Ishikawa (cell line): ENCODE data around the gene RTL5.

Experiments
- CEBPB ChIP-seq: IDR thresholded peaks from 2 replicates; pipeline ENCODE4 v1.6.1; 2012
- CREB1 ChIP-seq: IDR thresholded peaks from 2 replicates; pipeline ENCODE4 v1.6.1; 2012; ENCODE audit warnings: low read depth
- EGR1 ChIP-seq: IDR thresholded peaks from 2 replicates; pipeline ENCODE4 v1.6.1; 2012
- EP300 ChIP-seq: IDR thresholded peaks from 2 replicates; pipeline ENCODE4 v1.6.1; 2012; ENCODE audit warnings: borderline replicate concordance
- FOXM1 ChIP-seq: IDR thresholded peaks from 2 replicates; pipeline ENCODE4 v1.6.1; 2012; ENCODE audit warnings: low read depth, borderline replicate concordance
- MAX ChIP-seq: IDR thresholded peaks from 2 replicates; pipeline ENCODE4 v1.6.1; 2012
- NFIC ChIP-seq: IDR thresholded peaks from 2 replicates; pipeline ENCODE4 v1.6.1; 2012
- RAD21 ChIP-seq: IDR thresholded peaks from 2 replicates; pipeline ENCODE4 v1.6.1; 2012; ENCODE audit warnings: low read depth
- REST ChIP-seq: IDR thresholded peaks from 2 replicates; pipeline ENCODE4 v1.6.1; 2012; ENCODE audit warnings: low read depth, mild to moderate bottlenecking
- TAF1 ChIP-seq: IDR thresholded peaks from 2 replicates; pipeline ENCODE4 v1.6.1; 2012; ENCODE audit warnings: low read depth, mild to moderate bottlenecking
- TCF12 ChIP-seq: IDR thresholded peaks from 2 replicates; pipeline ENCODE4 v1.6.1; 2012; ENCODE audit warnings: low read depth
- TEAD4 ChIP-seq: IDR thresholded peaks from 2 replicates; pipeline ENCODE4 v1.6.1; 2012
- USF1 ChIP-seq: IDR thresholded peaks from 2 replicates; pipeline ENCODE4 v1.6.1; 2012
- YY1 ChIP-seq: IDR thresholded peaks from 2 replicates; pipeline ENCODE4 v1.6.1; 2012; ENCODE audit warnings: low read depth
- ZBTB7A ChIP-seq: IDR thresholded peaks from 2 replicates; pipeline ENCODE4 v1.6.1; 2012; ENCODE audit warnings: low read depth

RTL5 gene

GRCh38 chrX:72142094-72142793, 10.5 kb upstream of the RTL5 start:
- TF ChIP-seq CREB1, result no peak
- TF ChIP-seq YY1, result no peak
- no peak for TF ChIP-seq EP300
- TF ChIP-seq TCF12, result no peak
- TF ChIP-seq CEBPB, result no peak
- TF ChIP-seq EGR1, result no peak
- no peak for TF ChIP-seq TAF1
- no peak for TF ChIP-seq NFIC
- TF ChIP-seq REST, result no peak
- no peak for TF ChIP-seq RAD21

GRCh38 chrX:72141372-72142004, 9.8 kb upstream of the RTL5 start:
- TF ChIP-seq MAX (no peak), TAF1 (no peak), YY1 (no peak), USF1 (no peak), EGR1 (no peak), CREB1 (no peak), NFIC (no peak)

- TF ChIP-seq TCF12 (no peak), NFIC (no peak), CREB1 (no peak), RAD21 (no peak), EP300 (no peak), MAX (no peak), REST (no peak), FOXM1 (no peak)
These were observed 7.8 kb upstream of the RTL5 start for GRCh38 chrX:72139538-72139937.

- no peak for TF ChIP-seq NFIC
- no peak for TF ChIP-seq TCF12
- TF ChIP-seq ZBTB7A, result no peak
- TF ChIP-seq EGR1, result no peak
- TF ChIP-seq FOXM1, result no peak
- no peak for TF ChIP-seq EP300
- no peak for TF ChIP-seq YY1
- no peak for TF ChIP-seq RAD21
These were observed 6.3 kb upstream of the RTL5 start for GRCh38 chrX:72137846-72138495.

- no peak for TF ChIP-seq TCF12
These were observed 2.3 kb upstream of the RTL5 start for GRCh38 chrX:72133851-72134546.

GRCh38 chrX:72132456-72132855, 741 bp upstream of the RTL5 start:
- TF ChIP-seq MAX (no peak), EGR1 (no peak), FOXM1 (no peak), TAF1 (no peak), TEAD4 (no peak), TCF12 (no peak), NFIC (no peak), REST (no peak), CREB1 (no peak), USF1 (no peak), ZBTB7A (no peak), RAD21 (no peak), YY1 (no peak), CEBPB (no peak)
